Dermis microvascular lymphatic vessel endothelial cell (primary cell): ENCODE data around the gene RCOR2. TPM values are rescaled to one million over a fixed set of nuclear protein-coding genes. Genes with fewer than 3 reads are reported as not detected.

Experiments
- total RNA-seq: library from RNA; depleted of rRNA; stranded (reverse); fragments of >200 nt; gene quantifications from 2 replicates; pipeline ENCODE4 v1.2.1, GENCODE V29; 2014

RCOR2 gene
- total RNA-seq, 1 donor from 2014 or later, result 0.13 TPM

Other genes with a start within 250 kb of the RCOR2 start
- gene ATL3, start 245.8 kb downstream of the RCOR2 start, total RNA-seq, result 85.6 and 87.2 TPM in 2 replicates
- gene RTN3, start 235.7 kb downstream of the RCOR2 start, total RNA-seq, result 34.1 and 47.5 TPM in 2 replicates
- gene ZFTA, start 148.4 kb downstream of the RCOR2 start, total RNA-seq, result 7.6 and 12.9 TPM in 2 replicates
- 9.0 and 13.3 TPM in 2 replicates for gene SPINDOC, start 103.7 kb downstream of the RCOR2 start, total RNA-seq
- 7.8 and 11.5 TPM in 2 replicates for gene MARK2, start 78.1 kb downstream of the RCOR2 start, total RNA-seq
- 8.3 and 13.4 TPM in 2 replicates for gene NAA40, start 21.8 kb upstream of the RCOR2 start, total RNA-seq
- gene COX8A, start 57.5 kb upstream of the RCOR2 start, total RNA-seq, result 297 and 328 TPM in 2 replicates
- gene OTUB1, start 69.3 kb upstream of the RCOR2 start, total RNA-seq, result 50.2 and 62.2 TPM in 2 replicates
- not detected in 2 replicates for gene FLRT1, start 118.8 kb upstream of the RCOR2 start, total RNA-seq
- 23.1 and 25.4 TPM in 2 replicates for gene MACROD1, start 248.9 kb upstream of the RCOR2 start, total RNA-seq